Mucosa of descending colon (tissue), 3 donors: Measurements from ENCODE around the gene TUBGCP6. TPM values are rescaled to one million over a fixed set of nuclear protein-coding genes. Genes with fewer than 3 reads are reported as not detected.

ENCODE experiments used
- ATAC-seq: fragments of 200-7000 bp; cut with Tn5 transposase; one replicate; pipeline ENCODE4 v1.9.1; 2020; ENCODE audit warnings: mild to moderate bottlenecking, moderate library complexity
- DNase-seq, 3 donors: peaks; one replicate each; pipeline ENCODE4 v3.0.0-alpha.2; 2020
- H3K36me3 ChIP-seq: fragments of 200-600 bp; one replicate; pipeline ENCODE4 v1.8.0; 2021; ENCODE audit warnings: low read depth, mild to moderate bottlenecking
- H3K4me1 ChIP-seq: fragments of 200-600 bp; one replicate; pipeline ENCODE4 v1.8.0; 2021; ENCODE audit warnings: low read depth, mild to moderate bottlenecking
- H3K4me3 ChIP-seq: fragments of 200-600 bp; one replicate; pipeline ENCODE4 v1.8.0; 2021; ENCODE audit warnings: mild to moderate bottlenecking
- H3K9me3 ChIP-seq: fragments of 200-600 bp; one replicate; pipeline ENCODE4 v1.8.0; 2021; ENCODE audit warnings: mild to moderate bottlenecking
- intact Hi-C, 2 donors: fragments of 100-400 bp; cut with DNase I in 1 of 2; cut with micrococcal nuclease in 1 of 2; formaldehyde crosslinking; loops; one replicate each; pipeline versions ENCODE4 v1.11.0 to v1.11.1; 2022; cut with DNase I, micrococcal nuclease
- total RNA-seq, 3 donors: library from RNA; stranded (reverse); fragmentation: NEBNext Ultra II Directional in 2 of 3; extraction: Animal tissue kit (Norgen Biotek cat#: 25700) in 2 of 3; gene quantifications; one replicate each; pipeline versions ENCODE4 v1.2.1 to v1.2.4, GENCODE V29; 2021 to 2023
- TF ChIP-seq, protein P1 (sequence below): fragments of 200-600 bp; IDR thresholded peaks from one replicate; pipeline ENCODE4 v1.8.0; 2022; ENCODE audit warnings: antibody characterized with exemption, mild to moderate bottlenecking
- donor health status: DM: no; HTN: no; CAD: no; lungs with moderate emphysema.
- donor health status: DM: no; HTN: no; CAD: no.
- donor health status: DM: no; HTN: yes; CAD: no.

TUBGCP6 gene
- total RNA-seq, 3 donors from 2014 or later, result 34.5 to 41.6 (median 40.5) TPM

- H3K4me3 ChIP-seq, result no peak overlapping the region
- no peaks in the 10 kb centered on the region for H3K4me1 ChIP-seq
- TF ChIP-seq, protein P1, sequence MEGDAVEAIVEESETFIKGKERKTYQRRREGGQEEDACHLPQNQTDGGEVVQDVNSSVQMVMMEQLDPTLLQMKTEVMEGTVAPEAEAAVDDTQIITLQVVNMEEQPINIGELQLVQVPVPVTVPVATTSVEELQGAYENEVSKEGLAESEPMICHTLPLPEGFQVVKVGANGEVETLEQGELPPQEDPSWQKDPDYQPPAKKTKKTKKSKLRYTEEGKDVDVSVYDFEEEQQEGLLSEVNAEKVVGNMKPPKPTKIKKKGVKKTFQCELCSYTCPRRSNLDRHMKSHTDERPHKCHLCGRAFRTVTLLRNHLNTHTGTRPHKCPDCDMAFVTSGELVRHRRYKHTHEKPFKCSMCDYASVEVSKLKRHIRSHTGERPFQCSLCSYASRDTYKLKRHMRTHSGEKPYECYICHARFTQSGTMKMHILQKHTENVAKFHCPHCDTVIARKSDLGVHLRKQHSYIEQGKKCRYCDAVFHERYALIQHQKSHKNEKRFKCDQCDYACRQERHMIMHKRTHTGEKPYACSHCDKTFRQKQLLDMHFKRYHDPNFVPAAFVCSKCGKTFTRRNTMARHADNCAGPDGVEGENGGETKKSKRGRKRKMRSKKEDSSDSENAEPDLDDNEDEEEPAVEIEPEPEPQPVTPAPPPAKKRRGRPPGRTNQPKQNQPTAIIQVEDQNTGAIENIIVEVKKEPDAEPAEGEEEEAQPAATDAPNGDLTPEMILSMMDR, result no peak
- no peaks in the 10 kb centered on the region for H3K9me3 ChIP-seq
- DNase-seq (no peak), ATAC-seq (no peak)
- intact Hi-C loops, result no loop called here
- H3K36me3 ChIP-seq, result no peaks in the 10 kb centered on the region
Measured at GRCh38 chr22:50226063-50226874, 18.6 kb downstream of the TUBGCP6 start.

DNA sequence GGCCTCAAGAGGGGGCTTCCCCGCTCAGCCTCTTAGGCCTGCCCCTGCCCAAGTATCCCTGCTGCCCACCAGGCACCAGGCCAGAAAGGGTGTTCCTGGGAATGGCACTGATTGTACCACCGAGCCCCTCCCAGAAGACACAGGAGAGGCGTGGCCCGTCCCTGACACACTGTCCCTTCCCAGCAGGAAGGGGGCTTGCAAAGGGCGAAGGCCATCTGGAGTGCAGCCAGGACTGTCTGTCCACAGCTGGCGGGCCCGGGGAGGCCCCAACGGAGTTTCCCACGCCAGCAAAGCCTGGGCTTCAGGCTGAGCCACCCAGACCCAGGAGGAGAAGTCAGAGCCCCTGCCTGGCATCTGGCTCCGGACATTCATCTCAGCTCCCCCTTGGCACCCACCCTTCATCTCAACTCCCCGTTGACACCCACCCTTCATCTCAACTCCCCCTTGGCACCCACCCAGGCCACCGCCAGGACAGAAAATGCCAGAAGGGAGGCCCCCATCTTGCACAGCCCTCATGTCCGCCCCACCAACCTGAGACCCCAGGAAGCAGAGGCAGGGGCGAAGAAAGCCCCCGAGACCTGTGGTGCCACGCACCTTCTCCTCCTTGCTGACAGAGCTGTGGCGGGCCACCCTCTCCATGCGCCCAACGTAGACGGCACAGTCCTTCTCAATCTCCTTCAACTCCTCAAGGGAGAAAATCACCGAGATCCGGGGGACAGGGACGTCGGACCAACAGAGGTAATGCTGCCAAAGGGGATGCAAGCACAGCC, 19.4 kb downstream of the TUBGCP6 start:
- intact Hi-C loops, result no loop called here
- H3K4me3 ChIP-seq, result no peak overlapping the region
- DNase-seq, result no peak
- peak; percentile 13 for ATAC-seq
- TF ChIP-seq, protein P1, result no peak
- H3K4me1 ChIP-seq, result no peaks in the 10 kb centered on the region
- H3K36me3 ChIP-seq, result no peaks in the 10 kb centered on the region
- no peaks in the 10 kb centered on the region for H3K9me3 ChIP-seq

GRCh38 chr22:50224071-50224470, 20.8 kb downstream of the TUBGCP6 start:
- intact Hi-C loops, result no loop called here
- DNase-seq, result no peak
- H3K4me3 ChIP-seq, result no peak overlapping the region
- TF ChIP-seq, protein P1, result no peak
- no peak for ATAC-seq
- H3K9me3 ChIP-seq, result no peaks in the 10 kb centered on the region
- no peaks in the 10 kb centered on the region for H3K36me3 ChIP-seq
- H3K4me1 ChIP-seq, result no peaks in the 10 kb centered on the region

- ATAC-seq (no peak), DNase-seq (no peak)
- no peaks in the 10 kb centered on the region for H3K4me1 ChIP-seq
- H3K36me3 ChIP-seq, result peaks cover 5% of the 10 kb centered on the region
- no peaks in the 10 kb centered on the region for H3K9me3 ChIP-seq
- TF ChIP-seq, protein P1, result no peak
- no peak overlapping the region for H3K4me3 ChIP-seq
- intact Hi-C loops, result no loop called here
Measured at GRCh38 chr22:50222508-50222907, 22.3 kb downstream of the TUBGCP6 start.

DNA sequence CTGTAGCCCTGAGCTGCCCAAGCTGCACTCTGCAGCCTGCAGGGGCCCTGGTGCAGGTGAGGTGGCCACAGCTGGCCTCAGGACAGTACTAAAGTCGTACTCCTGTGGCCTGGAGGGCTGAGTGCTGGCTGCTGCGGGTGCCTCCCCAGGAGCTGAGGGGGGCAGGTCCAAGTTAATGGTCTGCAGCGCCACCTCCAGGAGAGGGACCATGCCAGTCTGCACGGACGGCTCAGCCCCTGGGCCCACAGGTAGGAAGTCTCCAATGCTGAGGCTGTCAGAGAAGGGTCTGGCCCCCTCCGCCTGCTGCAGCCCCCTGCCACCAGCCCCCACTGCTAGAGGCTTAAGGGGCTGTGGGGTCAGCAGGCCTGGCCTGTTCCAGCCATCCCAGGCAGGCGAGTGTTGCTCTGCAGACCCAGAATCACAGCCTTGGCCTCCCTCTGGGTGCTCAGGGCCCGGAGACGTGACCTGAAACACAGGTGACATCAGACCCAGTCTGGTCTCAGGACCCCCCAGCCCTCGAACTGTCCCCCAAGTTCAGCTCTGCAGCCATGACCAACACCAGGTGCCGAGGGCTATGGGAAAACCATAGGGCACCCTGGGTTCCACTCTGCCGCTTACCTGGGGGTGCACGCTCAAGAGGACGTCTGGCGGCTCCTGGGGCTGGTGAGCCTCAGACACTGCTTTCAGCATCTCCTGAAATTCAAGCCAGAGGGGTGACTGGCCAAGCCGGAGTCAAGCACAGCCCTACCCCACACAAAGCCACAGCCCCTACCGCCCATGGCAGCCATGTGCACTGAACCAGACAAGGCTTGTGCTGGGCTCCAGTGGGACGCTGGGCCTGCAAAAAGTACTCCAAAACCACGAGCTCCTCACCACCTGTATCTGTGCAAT, 23.2 kb downstream of the TUBGCP6 start:
- Histone ChIP-seq H3K4me1 (no peaks in the 10 kb centered on the region), H3K4me3 (no peak overlapping the region), H3K9me3 (no peaks in the 10 kb centered on the region), H3K36me3 (peaks cover 14% of the 10 kb centered on the region)
- intact Hi-C loops, result no loop called here
- TF ChIP-seq, protein P1, result no peak
- no peak for DNase-seq
- ATAC-seq, result no peak
